H1 (cell line): ENCODE measurements around the gene SGCE. TPM values are rescaled to one million over a fixed set of nuclear protein-coding genes. Genes with fewer than 3 reads are reported as not detected.

Source experiments
- CTCF ChIA-PET: fragments of 300-600 bp; sonication (Branson Sonifier 250); formaldehyde crosslinking; loops from one replicate; lab custom pipeline; 2021; ENCODE audit not compliant: partially characterized antibody; lab: Charles Lee
- POLR2A ChIA-PET: fragments of 300-600 bp; sonication (Branson Sonifier 250); formaldehyde crosslinking; loops from one replicate; lab custom pipeline; 2021; ENCODE audit warnings: inconsistent platforms; ENCODE audit not compliant: partially characterized antibody; lab: Charles Lee
- DNase-seq, 2 experiments: peaks; one replicate each; pipeline versions ENCODE4 v3.0.0 to v3.0.0-alpha.2; 2010 to 2022; ENCODE audit warnings: low spot score in 2 of 2, low read depth in 1 of 2, mixed read lengths in 1 of 2
- FAIRE-seq: peaks from 2 replicates; lab custom pipeline; 2011; peaks lifted over from hg19 to GRCh38; lab: Jason Lieb, UNC
- H2AFZ ChIP-seq: 2 replicates; pipeline ENCODE4 v1.8.1; 2012; ENCODE audit warnings: low read length, inconsistent platforms
- H2AK5ac ChIP-seq: 2 replicates; pipeline ENCODE4 v1.6.1; 2013; ENCODE audit warnings: low read depth, low read length
- H2BK120ac ChIP-seq: replicated peaks from 2 replicates; pipeline ENCODE3; 2013; ENCODE audit warnings: low read depth, low read length, inconsistent platforms
- H2BK12ac ChIP-seq: 2 replicates; pipeline ENCODE4 v1.6.1; 2013; ENCODE audit warnings: low read depth, low read length
- H2BK15ac ChIP-seq: 2 replicates; pipeline ENCODE4 v1.6.1; 2013; ENCODE audit warnings: low read length
- H2BK20ac ChIP-seq: 2 replicates; pipeline ENCODE4 v1.6.1; 2013; ENCODE audit warnings: low read length
- H2BK5ac ChIP-seq: 2 replicates; pipeline ENCODE4 v1.6.1; 2013; ENCODE audit warnings: low read depth, low read length
- H3K14ac ChIP-seq: 2 replicates; pipeline ENCODE4 v1.6.1; 2013; ENCODE audit warnings: inconsistent platforms; ENCODE audit not compliant: insufficient read length
- H3K18ac ChIP-seq: 2 replicates; pipeline ENCODE4 v1.6.1; 2013; ENCODE audit warnings: low read length; ENCODE audit errors: extremely low read depth
- H3K23ac ChIP-seq: 2 replicates; pipeline ENCODE4 v1.6.1; 2013; ENCODE audit warnings: inconsistent platforms; ENCODE audit not compliant: insufficient read length
- H3K23me2 ChIP-seq: 2 replicates; pipeline ENCODE4 v1.6.1; 2013; ENCODE audit warnings: low read depth, low read length
- H3K27ac ChIP-seq: 2 replicates; pipeline ENCODE4 v1.6.1; 2011; ENCODE audit warnings: low read depth, low read length, inconsistent platforms
- H3K27me3 ChIP-seq, 4 experiments: replicated peaks in 1 of 4; 1 replicate in 1 of 4; 2 replicates in 3 of 4; pipeline versions ENCODE4 v1.6.1 to v1.8.1; 2011 to 2013; ENCODE audit warnings: low read length in 3 of 4, mild to moderate bottlenecking in 3 of 4, inconsistent platforms in 2 of 4, mixed read lengths in 2 of 4, moderate library complexity in 1 of 4; ENCODE audit not compliant: control insufficient read depth in 3 of 4, insufficient read depth in 3 of 4; ENCODE audit errors: extremely low read depth in 1 of 4
- H3K36me3 ChIP-seq, 4 experiments: 2 replicates each; pipeline versions ENCODE4 v1.6.1 to v1.8.1; 2011 to 2013; ENCODE audit warnings: mild to moderate bottlenecking in 4 of 4, low read length in 3 of 4, moderate library complexity in 2 of 4, control low read depth in 1 of 4, inconsistent platforms in 1 of 4; ENCODE audit not compliant: insufficient read depth in 4 of 4, control insufficient read depth in 2 of 4
- H3K4ac ChIP-seq: replicated peaks from 2 replicates; pipeline ENCODE3; 2013; ENCODE audit warnings: low read length, low read depth, mixed read lengths, inconsistent platforms; ENCODE audit not compliant: insufficient read length
- H3K4me1 ChIP-seq, 4 experiments: replicated peaks in 1 of 4; 1 replicate in 1 of 4; 2 replicates in 3 of 4; pipeline versions ENCODE4 v1.6.1 to v1.8.1; 2011 to 2013; ENCODE audit warnings: low read length in 3 of 4, inconsistent platforms in 2 of 4, mixed read lengths in 1 of 4; ENCODE audit not compliant: insufficient read depth in 4 of 4, control insufficient read depth in 3 of 4
- H3K4me2 ChIP-seq, 2 experiments: 2 replicates each; pipeline versions ENCODE4 v1.6.1 to v1.8.1; 2011 to 2013; ENCODE audit warnings: low read depth in 2 of 2, low read length in 2 of 2, control low read depth in 1 of 2, inconsistent platforms in 1 of 2, mild to moderate bottlenecking in 1 of 2; ENCODE audit not compliant: insufficient read depth in 1 of 2
- H3K4me3 ChIP-seq, 4 experiments: fragments of 200-600, 300-600 bp in 1 of 4; sonication (generic), shearing (Covaris generic), sonication (Bioruptor Twin) in 1 of 4; 2 replicates each; pipeline versions ENCODE4 v1.5.1 to v1.8.1; 2011 to 2016; ENCODE audit warnings: low read length in 4 of 4, low read depth in 3 of 4, control low read depth in 2 of 4, inconsistent platforms in 2 of 4, mild to moderate bottlenecking in 2 of 4, mixed read lengths in 1 of 4, moderate library complexity in 1 of 4; ENCODE audit not compliant: insufficient read depth in 2 of 4; ENCODE audit errors: extremely low read depth in 1 of 4
- H3K56ac ChIP-seq: replicated peaks from 2 replicates; pipeline ENCODE3; 2013; ENCODE audit warnings: low read depth, mild to moderate bottlenecking, mixed read lengths, low read length, inconsistent platforms; ENCODE audit not compliant: insufficient read length
- H3K79me1 ChIP-seq: 2 replicates; pipeline ENCODE4 v1.6.1; 2013; ENCODE audit warnings: low read depth, low read length, control low read depth
- H3K79me2 ChIP-seq, 2 experiments: 2 replicates each; pipeline versions ENCODE4 v1.6.1 to v1.8.1; 2012 to 2013; ENCODE audit warnings: low read length in 2 of 2, mild to moderate bottlenecking in 2 of 2, inconsistent platforms in 1 of 2; ENCODE audit not compliant: insufficient read depth in 2 of 2, control insufficient read depth in 1 of 2
- H3K9ac ChIP-seq, 4 experiments: replicated peaks in 1 of 4; 1 replicate in 1 of 4; 2 replicates in 3 of 4; pipeline versions ENCODE4 v1.6.1 to v1.8.1; 2011 to 2013; ENCODE audit warnings: low read depth in 3 of 4, low read length in 3 of 4, control low read depth in 2 of 4, mild to moderate bottlenecking in 2 of 4, moderate library complexity in 2 of 4, inconsistent platforms in 1 of 4; ENCODE audit errors: extremely low read depth in 1 of 4
- H3K9me3 ChIP-seq, 2 experiments: 2 replicates each; pipeline versions ENCODE4 v1.6.1 to v1.8.1; 2012 to 2013; ENCODE audit warnings: mild to moderate bottlenecking in 2 of 2, moderate library complexity in 2 of 2, control low read depth in 1 of 2, inconsistent platforms in 1 of 2, low read depth in 1 of 2, low read length in 1 of 2, mixed read lengths in 1 of 2; ENCODE audit not compliant: insufficient read depth in 2 of 2
- H4K20me1 ChIP-seq, 2 experiments: replicated peaks in 1 of 2; 2 replicates each; pipeline versions ENCODE3 to v1.8.1; 2011 to 2013; ENCODE audit warnings: inconsistent platforms in 2 of 2, low read length in 2 of 2, mild to moderate bottlenecking in 1 of 2; ENCODE audit not compliant: insufficient read depth in 2 of 2, control insufficient read depth in 1 of 2
- H4K5ac ChIP-seq: 2 replicates; pipeline ENCODE4 v1.6.1; 2013; ENCODE audit warnings: low read length, low read depth, mixed read lengths, inconsistent platforms; ENCODE audit not compliant: insufficient read length
- H4K8ac ChIP-seq: 2 replicates; pipeline ENCODE4 v1.8.0; 2013; ENCODE audit warnings: mild to moderate bottlenecking, moderate library complexity, low read length, inconsistent platforms; ENCODE audit not compliant: insufficient read depth; ENCODE audit errors: extremely low read depth
- H4K91ac ChIP-seq: replicated peaks from 2 replicates; pipeline ENCODE3; 2013; ENCODE audit warnings: low read length, mixed read lengths, inconsistent platforms; ENCODE audit not compliant: insufficient read length
- ASH2L ChIP-seq: fragments of 200-600, 300-600 bp; sonication (generic); IDR thresholded peaks from one replicate; pipeline ENCODE4 v1.7.1; 2017; ENCODE audit warnings: low read length
- GTF2F1 ChIP-seq: IDR thresholded peaks from 2 replicates; pipeline ENCODE4 v1.6.1; 2012; ENCODE audit warnings: low read depth, low read length, improper control_type of control experiment, borderline replicate concordance
- KDM1A ChIP-seq: fragments of 200-600, 300-600 bp; sonication (generic); IDR thresholded peaks from 2 replicates; pipeline ENCODE4 v1.7.1; 2016; ENCODE audit warnings: mild to moderate bottlenecking, low read length, borderline replicate concordance
- MAFK ChIP-seq: IDR thresholded peaks from 2 replicates; pipeline ENCODE4 v1.6.1; 2012; ENCODE audit warnings: low read depth, mild to moderate bottlenecking, improper control_type of control experiment, low read length
- NANOG ChIP-seq: IDR thresholded peaks from 2 replicates; pipeline ENCODE4 v1.6.1; 2011; ENCODE audit warnings: low read length, low read depth, mild to moderate bottlenecking, inconsistent platforms; ENCODE audit not compliant: insufficient read depth, poor library complexity, severe bottlenecking
- NRF1 ChIP-seq: IDR thresholded peaks from 2 replicates; pipeline ENCODE4 v1.6.1; 2011; ENCODE audit warnings: mild to moderate bottlenecking, low read depth, low read length, improper control_type of control experiment
- POU5F1 ChIP-seq: IDR thresholded peaks from 2 replicates; pipeline ENCODE4 v1.6.1; 2011; ENCODE audit warnings: low read depth, mild to moderate bottlenecking, low read length, moderate library complexity
- SAP30 ChIP-seq: fragments of 300-600 bp; sonication (generic); IDR thresholded peaks from 2 replicates; pipeline ENCODE4 v1.7.1; 2012; ENCODE audit warnings: low read length, moderate library complexity, mild to moderate bottlenecking, inconsistent platforms; ENCODE audit not compliant: insufficient read depth, insufficient replicate concordance
- SIN3A ChIP-seq, 2 experiments: IDR thresholded peaks in 1 of 2; conservative IDR thresholded peaks in 1 of 2; 2 replicates each; pipeline ENCODE4 v1.6.1; 2011 to 2012; ENCODE audit warnings: low read length in 2 of 2, improper control_type of control experiment in 1 of 2, low read depth in 1 of 2, mild to moderate bottlenecking in 1 of 2
- SP2 ChIP-seq: IDR thresholded peaks from 2 replicates; pipeline ENCODE4 v1.6.1; 2012; ENCODE audit warnings: mild to moderate bottlenecking, low read length, inconsistent platforms
- TAF7 ChIP-seq: optimal IDR thresholded peaks from 2 replicates; pipeline ENCODE3; 2011; ENCODE audit warnings: low read depth, mild to moderate bottlenecking, inconsistent platforms, low read length, moderate library complexity, borderline replicate concordance
- polyA plus RNA-seq, 7 experiments: library from polyadenylated mRNA; depleted of rRNA in 3 of 7; stranded (reverse) in 5 of 7; unstranded in 2 of 7; fragments of >200 nt in 5 of 7; fragments of 200-250 nt in 2 of 7; gene quantifications; 1 replicate in 5 of 7; 2 replicates in 1 of 7; 4 replicates in 1 of 7; pipeline versions ENCODE4 v1.2.1 to v1.2.3, GENCODE V29; 2011 to 2013; ENCODE audit warnings: missing spikeins in 2 of 7, mixed read lengths in 2 of 7
- total RNA-seq: library from RNA; stranded (reverse); fragmentation: NEBNext Ultra II Directional; extraction: Animal tissue kit (Norgen Biotek cat#: 25700); gene quantifications from 2 replicates; pipeline ENCODE4 v1.2.1, GENCODE V29; 2021

The SGCE gene
- total and polyA plus RNA-seq, 2 of the 8 experiments (the other 6 are each of a cell fraction or from before 2014, with no cell fraction given), result 12.8 to 25.0 TPM

- Histone ChIP-seq H3K23ac (no peak overlapping the region), H4K5ac (no peak overlapping the region), H3K23me2 (no peaks in the 10 kb centered on the region), H3K4me1 (no peaks in the 10 kb centered on the region), H3K4me3 (no peak overlapping the region), H3K9me3 (no peaks in the 10 kb centered on the region), H3K4me2 (no peak overlapping the region), H3K14ac (no peak overlapping the region), H2BK12ac (no peak overlapping the region), H2BK5ac (no peak overlapping the region), H3K9ac (no peak overlapping the region), H2BK120ac (no peak overlapping the region), H2AK5ac (no peak overlapping the region), H4K20me1 (no peaks in the 10 kb centered on the region), H3K18ac (no peak overlapping the region), H4K8ac (no peak overlapping the region), H3K4ac (no peak overlapping the region), H3K27ac (no peak overlapping the region), H4K91ac (no peak overlapping the region), H3K56ac (no peak overlapping the region), H3K27me3 (no peaks in the 10 kb centered on the region), H3K79me1 (no peaks in the 10 kb centered on the region), H3K79me2 (no peaks in the 10 kb centered on the region), H2AFZ (no peak overlapping the region), H3K36me3 (peaks cover 0 to 28% (median under 1%) of the 10 kb centered on the region in 4 experiments; a peak in 5 of 8 replicates), H2BK20ac (no peak overlapping the region), H2BK15ac (no peak overlapping the region)
- FAIRE-seq, result no peak
- POLR2A ChIA-PET, result no interaction called here
- CTCF ChIA-PET, result no interaction called here
- no peak for TF ChIP-seq POU5F1
- no peak for TF ChIP-seq KDM1A
- TF ChIP-seq GTF2F1, result no peak
- no peak for TF ChIP-seq ASH2L
- TF ChIP-seq NANOG, result no peak
- no peak for TF ChIP-seq TAF7
- no peak for TF ChIP-seq SAP30
- TF ChIP-seq MAFK, result no peak
- no peak for TF ChIP-seq SIN3A (conservative IDR thresholded peaks at IDR 0.05 in 1 of 2, IDR thresholded peaks at IDR 0.05 in 1 of 2; ENCODE audit: low read depth in 1 of 2, low read length in 2 of 2)
- no peak for TF ChIP-seq SP2
- TF ChIP-seq NRF1, result no peak
- DNase-seq, result no peak
Measured at GRCh38 chr7:94557215-94557614, 98.7 kb downstream of the SGCE start.
